SU-DHL-6 (cell line): Measurements from ENCODE around the gene ST6GAL2.

Experiments
- EZH2phosphoT487 ChIP-seq: fragments of 200-600 bp; sonication (generic), shearing (Covaris generic); conservative IDR thresholded peaks from 2 replicates; pipeline ENCODE4 v1.6.1; 2018; ENCODE audit warnings: mild to moderate bottlenecking, antibody characterized with exemption, low read length, moderate library complexity, mixed read lengths
- TF ChIP-seq, protein P1 (sequence below): fragments of 200-600 bp; sonication (generic); IDR thresholded peaks from one replicate; pipeline ENCODE4 v1.5.1; 2017; ENCODE audit warnings: antibody characterized with exemption, mild to moderate bottlenecking, low read length, moderate library complexity; ENCODE audit not compliant: insufficient read depth, poor library complexity, severe bottlenecking

DNA sequence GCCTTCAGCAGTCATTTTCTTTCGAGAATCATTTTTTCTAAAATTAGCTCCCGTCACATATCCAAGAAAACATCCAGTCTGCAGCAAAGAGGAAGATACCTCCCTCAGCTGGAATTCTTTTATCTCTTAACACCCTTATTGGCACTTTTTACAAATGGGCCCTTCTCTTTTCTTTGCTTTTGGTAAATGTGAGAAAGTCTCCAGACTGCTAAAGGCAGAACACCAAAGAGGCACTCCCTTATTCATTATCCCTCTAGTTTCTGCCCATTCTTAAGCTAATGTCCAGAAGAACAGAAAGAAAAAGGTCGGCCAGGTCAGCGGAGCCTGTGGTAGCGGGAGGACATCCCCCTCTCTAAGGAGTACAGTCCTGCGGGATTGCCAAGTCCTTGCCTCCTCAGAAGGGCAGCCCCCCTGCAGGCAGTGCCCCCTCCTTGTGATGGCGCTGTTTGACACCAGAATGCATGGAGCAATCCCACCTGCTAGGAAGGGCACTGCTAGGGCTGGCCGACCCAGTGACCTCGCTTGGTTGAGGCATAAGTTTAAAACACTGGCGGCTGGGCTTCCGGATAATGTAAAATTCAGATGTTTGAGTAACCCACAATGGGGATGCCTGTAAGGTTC lies 34.0 kb downstream of the ST6GAL2 start:
- TF ChIP-seq, protein P1, sequence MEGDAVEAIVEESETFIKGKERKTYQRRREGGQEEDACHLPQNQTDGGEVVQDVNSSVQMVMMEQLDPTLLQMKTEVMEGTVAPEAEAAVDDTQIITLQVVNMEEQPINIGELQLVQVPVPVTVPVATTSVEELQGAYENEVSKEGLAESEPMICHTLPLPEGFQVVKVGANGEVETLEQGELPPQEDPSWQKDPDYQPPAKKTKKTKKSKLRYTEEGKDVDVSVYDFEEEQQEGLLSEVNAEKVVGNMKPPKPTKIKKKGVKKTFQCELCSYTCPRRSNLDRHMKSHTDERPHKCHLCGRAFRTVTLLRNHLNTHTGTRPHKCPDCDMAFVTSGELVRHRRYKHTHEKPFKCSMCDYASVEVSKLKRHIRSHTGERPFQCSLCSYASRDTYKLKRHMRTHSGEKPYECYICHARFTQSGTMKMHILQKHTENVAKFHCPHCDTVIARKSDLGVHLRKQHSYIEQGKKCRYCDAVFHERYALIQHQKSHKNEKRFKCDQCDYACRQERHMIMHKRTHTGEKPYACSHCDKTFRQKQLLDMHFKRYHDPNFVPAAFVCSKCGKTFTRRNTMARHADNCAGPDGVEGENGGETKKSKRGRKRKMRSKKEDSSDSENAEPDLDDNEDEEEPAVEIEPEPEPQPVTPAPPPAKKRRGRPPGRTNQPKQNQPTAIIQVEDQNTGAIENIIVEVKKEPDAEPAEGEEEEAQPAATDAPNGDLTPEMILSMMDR, result no peak
- no peak for TF ChIP-seq EZH2phosphoT487
